Measurements from ENCODE around the gene HABP2. TPM values are rescaled to one million over a fixed set of nuclear protein-coding genes. Genes with fewer than 3 reads are reported as not detected.

HABP2 gene
- total RNA-seq, 1 experiment from 2014 or later, result 0.09 TPM

DNA sequence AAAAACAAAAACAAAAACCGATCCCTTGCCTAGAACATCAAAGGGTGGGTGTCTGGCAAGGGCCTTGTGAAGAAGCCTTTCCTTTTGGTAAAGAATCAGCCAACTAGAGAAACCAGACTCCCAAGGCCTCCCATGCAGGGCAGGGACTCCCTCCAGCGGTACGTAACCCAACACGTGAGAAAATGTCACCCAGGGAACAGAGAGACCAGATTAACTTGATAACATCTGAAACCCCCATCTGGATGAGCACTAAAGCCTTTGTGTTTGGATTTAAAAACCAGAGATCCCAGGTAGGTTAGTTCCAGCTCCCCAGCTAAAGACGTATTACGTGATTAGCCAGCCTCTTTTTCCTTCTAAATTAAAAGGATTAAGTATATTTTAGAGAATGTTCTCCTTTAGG lies 3.0 kb upstream of the HABP2 start:
- ATAC-seq (no peak), DNase-seq (ENCODE audit: low spot score) (no peak)
- ChIA-PET POLR2A (no interaction called here), CTCF (no interaction called here)
- no peaks in the 10 kb centered on the region for H3K36me3 Mint-ChIP-seq
- no peak for TF ChIP-seq ZBTB21 (CRISPR knock-in tag; IDR thresholded peaks at IDR 0.05; ENCODE audit: borderline replicate concordance)
- no peak for TF ChIP-seq ZNF671 (CRISPR knock-in tag; IDR thresholded peaks at IDR 0.05)
- TF ChIP-seq, protein P1, sequence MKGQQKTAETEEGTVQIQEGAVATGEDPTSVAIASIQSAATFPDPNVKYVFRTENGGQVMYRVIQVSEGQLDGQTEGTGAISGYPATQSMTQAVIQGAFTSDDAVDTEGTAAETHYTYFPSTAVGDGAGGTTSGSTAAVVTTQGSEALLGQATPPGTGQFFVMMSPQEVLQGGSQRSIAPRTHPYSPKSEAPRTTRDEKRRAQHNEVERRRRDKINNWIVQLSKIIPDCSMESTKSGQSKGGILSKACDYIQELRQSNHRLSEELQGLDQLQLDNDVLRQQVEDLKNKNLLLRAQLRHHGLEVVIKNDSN (CRISPR knock-in tag; IDR thresholded peaks at IDR 0.05), result no peak
- TF ChIP-seq MXD4 (CRISPR knock-in tag; IDR thresholded peaks at IDR 0.05; ENCODE audit: borderline replicate concordance), result no peak
- TF ChIP-seq ZNF121 (CRISPR knock-in tag; IDR thresholded peaks at IDR 0.05), result no peak
- TF ChIP-seq, protein P2, sequence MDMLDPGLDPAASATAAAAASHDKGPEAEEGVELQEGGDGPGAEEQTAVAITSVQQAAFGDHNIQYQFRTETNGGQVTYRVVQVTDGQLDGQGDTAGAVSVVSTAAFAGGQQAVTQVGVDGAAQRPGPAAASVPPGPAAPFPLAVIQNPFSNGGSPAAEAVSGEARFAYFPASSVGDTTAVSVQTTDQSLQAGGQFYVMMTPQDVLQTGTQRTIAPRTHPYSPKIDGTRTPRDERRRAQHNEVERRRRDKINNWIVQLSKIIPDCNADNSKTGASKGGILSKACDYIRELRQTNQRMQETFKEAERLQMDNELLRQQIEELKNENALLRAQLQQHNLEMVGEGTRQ (CRISPR knock-in tag; IDR thresholded peaks at IDR 0.05), result no peak
- TF ChIP-seq ZNF138 (CRISPR knock-in tag; conservative IDR thresholded peaks at IDR 0.05), result no peak
- TF ChIP-seq GTF2I (CRISPR knock-in tag; conservative IDR thresholded peaks at IDR 0.05), result no peak
- TF ChIP-seq, protein P3, sequence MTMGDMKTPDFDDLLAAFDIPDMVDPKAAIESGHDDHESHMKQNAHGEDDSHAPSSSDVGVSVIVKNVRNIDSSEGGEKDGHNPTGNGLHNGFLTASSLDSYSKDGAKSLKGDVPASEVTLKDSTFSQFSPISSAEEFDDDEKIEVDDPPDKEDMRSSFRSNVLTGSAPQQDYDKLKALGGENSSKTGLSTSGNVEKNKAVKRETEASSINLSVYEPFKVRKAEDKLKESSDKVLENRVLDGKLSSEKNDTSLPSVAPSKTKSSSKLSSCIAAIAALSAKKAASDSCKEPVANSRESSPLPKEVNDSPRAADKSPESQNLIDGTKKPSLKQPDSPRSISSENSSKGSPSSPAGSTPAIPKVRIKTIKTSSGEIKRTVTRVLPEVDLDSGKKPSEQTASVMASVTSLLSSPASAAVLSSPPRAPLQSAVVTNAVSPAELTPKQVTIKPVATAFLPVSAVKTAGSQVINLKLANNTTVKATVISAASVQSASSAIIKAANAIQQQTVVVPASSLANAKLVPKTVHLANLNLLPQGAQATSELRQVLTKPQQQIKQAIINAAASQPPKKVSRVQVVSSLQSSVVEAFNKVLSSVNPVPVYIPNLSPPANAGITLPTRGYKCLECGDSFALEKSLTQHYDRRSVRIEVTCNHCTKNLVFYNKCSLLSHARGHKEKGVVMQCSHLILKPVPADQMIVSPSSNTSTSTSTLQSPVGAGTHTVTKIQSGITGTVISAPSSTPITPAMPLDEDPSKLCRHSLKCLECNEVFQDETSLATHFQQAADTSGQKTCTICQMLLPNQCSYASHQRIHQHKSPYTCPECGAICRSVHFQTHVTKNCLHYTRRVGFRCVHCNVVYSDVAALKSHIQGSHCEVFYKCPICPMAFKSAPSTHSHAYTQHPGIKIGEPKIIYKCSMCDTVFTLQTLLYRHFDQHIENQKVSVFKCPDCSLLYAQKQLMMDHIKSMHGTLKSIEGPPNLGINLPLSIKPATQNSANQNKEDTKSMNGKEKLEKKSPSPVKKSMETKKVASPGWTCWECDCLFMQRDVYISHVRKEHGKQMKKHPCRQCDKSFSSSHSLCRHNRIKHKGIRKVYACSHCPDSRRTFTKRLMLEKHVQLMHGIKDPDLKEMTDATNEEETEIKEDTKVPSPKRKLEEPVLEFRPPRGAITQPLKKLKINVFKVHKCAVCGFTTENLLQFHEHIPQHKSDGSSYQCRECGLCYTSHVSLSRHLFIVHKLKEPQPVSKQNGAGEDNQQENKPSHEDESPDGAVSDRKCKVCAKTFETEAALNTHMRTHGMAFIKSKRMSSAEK (CRISPR knock-in tag; IDR thresholded peaks at IDR 0.05; ENCODE audit: borderline replicate concordance), result no peak
- TF ChIP-seq RORB (CRISPR knock-in tag; IDR thresholded peaks at IDR 0.05), result no peak
- no peak for TF ChIP-seq ETV6 (CRISPR knock-in tag; IDR thresholded peaks at IDR 0.05)
- no peak for TF ChIP-seq MYBL2 (CRISPR knock-in tag; IDR thresholded peaks at IDR 0.05)
- TF ChIP-seq NR1H2 (CRISPR knock-in tag; IDR thresholded peaks at IDR 0.05), result no peak
- no peak for TF ChIP-seq PRRX2 (CRISPR knock-in tag; IDR thresholded peaks at IDR 0.05)
- TF ChIP-seq RELA (CRISPR knock-in tag; IDR thresholded peaks at IDR 0.05; ENCODE audit: borderline replicate concordance), result no peak
- TF ChIP-seq IRF2 (CRISPR knock-in tag; IDR thresholded peaks at IDR 0.05; ENCODE audit: borderline replicate concordance, low read depth), result no peak
- H3K9me3 Mint-ChIP-seq, result no peaks in the 10 kb centered on the region
- H3K27me3 Mint-ChIP-seq (ENCODE audit: low read depth), result peaks cover 66% of the 10 kb centered on the region
- H3K4me1 Mint-ChIP-seq, result peaks cover 3% of the 10 kb centered on the region; the same call in 1 of the 2 replicates
- no peak overlapping the region for H3K27ac Mint-ChIP-seq
- H3K4me3 Mint-ChIP-seq, result no peak overlapping the region

DNA sequence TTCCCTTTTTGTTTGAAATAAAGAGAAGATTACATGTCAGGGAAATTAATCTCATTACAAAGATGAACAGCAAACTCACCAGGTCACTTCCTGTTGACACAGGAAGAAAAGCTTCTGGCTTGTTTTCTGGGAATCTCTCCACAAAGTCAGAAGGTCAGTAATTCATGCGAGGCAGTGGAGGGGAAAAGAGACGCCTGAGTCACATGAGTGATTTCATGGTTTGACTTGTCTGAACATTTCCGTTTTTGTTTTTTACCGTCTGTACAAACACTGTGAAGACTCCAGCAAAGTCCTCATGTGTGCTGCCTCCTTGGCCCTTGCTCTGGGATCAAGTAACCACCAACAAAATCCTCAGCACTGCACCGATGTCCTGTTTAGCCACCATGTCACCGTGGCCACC lies 2.5 kb upstream of the HABP2 start:
- CTCF ChIA-PET, result no interaction called here
- no peak overlapping the region for H3K4me3 Mint-ChIP-seq
- no peak overlapping the region for H3K27ac Mint-ChIP-seq
- ATAC-seq (no peak), DNase-seq (ENCODE audit: low spot score) (no peak)
- peaks cover 71% of the 10 kb centered on the region for H3K27me3 Mint-ChIP-seq (ENCODE audit: low read depth)
- POLR2A ChIA-PET, result no interaction called here
- no peaks in the 10 kb centered on the region for H3K9me3 Mint-ChIP-seq
- H3K36me3 Mint-ChIP-seq, result no peaks in the 10 kb centered on the region
- peaks cover 3% of the 10 kb centered on the region; the same call in 1 of the 2 replicates for H3K4me1 Mint-ChIP-seq
- TF ChIP-seq ETV6 (CRISPR knock-in tag; IDR thresholded peaks at IDR 0.05) (no peak), TCF7 (CRISPR knock-in tag; IDR thresholded peaks at IDR 0.05; ENCODE audit: low read depth) (no peak), NFE2L1 (CRISPR knock-in tag; IDR thresholded peaks at IDR 0.05) (no peak), FOXP1 (CRISPR knock-in tag; IDR thresholded peaks at IDR 0.05; ENCODE audit: borderline replicate concordance) (no peak), NFYB (CRISPR knock-in tag; conservative IDR thresholded peaks at IDR 0.05; ENCODE audit: low read depth) (no peak), RORB (CRISPR knock-in tag; IDR thresholded peaks at IDR 0.05) (no peak), MXD4 (CRISPR knock-in tag; IDR thresholded peaks at IDR 0.05; ENCODE audit: borderline replicate concordance) (no peak), ZNF416 (CRISPR knock-in tag; IDR thresholded peaks at IDR 0.05) (no peak), ZNF423 (CRISPR knock-in tag; IDR thresholded peaks at IDR 0.05) (no peak)
- TF ChIP-seq, protein P4, sequence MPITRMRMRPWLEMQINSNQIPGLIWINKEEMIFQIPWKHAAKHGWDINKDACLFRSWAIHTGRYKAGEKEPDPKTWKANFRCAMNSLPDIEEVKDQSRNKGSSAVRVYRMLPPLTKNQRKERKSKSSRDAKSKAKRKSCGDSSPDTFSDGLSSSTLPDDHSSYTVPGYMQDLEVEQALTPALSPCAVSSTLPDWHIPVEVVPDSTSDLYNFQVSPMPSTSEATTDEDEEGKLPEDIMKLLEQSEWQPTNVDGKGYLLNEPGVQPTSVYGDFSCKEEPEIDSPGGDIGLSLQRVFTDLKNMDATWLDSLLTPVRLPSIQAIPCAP (CRISPR knock-in tag; IDR thresholded peaks at IDR 0.05), result no peak
- TF ChIP-seq, protein P5, sequence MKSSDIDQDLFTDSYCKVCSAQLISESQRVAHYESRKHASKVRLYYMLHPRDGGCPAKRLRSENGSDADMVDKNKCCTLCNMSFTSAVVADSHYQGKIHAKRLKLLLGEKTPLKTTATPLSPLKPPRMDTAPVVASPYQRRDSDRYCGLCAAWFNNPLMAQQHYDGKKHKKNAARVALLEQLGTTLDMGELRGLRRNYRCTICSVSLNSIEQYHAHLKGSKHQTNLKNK (CRISPR knock-in tag; IDR thresholded peaks at IDR 0.05), result no peak
- TF ChIP-seq, protein P6, sequence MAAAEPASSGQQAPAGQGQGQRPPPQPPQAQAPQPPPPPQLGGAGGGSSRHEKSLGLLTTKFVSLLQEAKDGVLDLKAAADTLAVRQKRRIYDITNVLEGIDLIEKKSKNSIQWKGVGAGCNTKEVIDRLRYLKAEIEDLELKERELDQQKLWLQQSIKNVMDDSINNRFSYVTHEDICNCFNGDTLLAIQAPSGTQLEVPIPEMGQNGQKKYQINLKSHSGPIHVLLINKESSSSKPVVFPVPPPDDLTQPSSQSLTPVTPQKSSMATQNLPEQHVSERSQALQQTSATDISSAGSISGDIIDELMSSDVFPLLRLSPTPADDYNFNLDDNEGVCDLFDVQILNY (CRISPR knock-in tag; IDR thresholded peaks at IDR 0.05), result no peak
- TF ChIP-seq, protein P3 (CRISPR knock-in tag; IDR thresholded peaks at IDR 0.05; ENCODE audit: borderline replicate concordance), result no peak

Data from WTC11 (cell line).